B cell (primary cell): ENCODE measurements around the gene MTHFD1L. TPM values are rescaled to one million over a fixed set of nuclear protein-coding genes. Genes with fewer than 3 reads are reported as not detected.

Experiments
- ATAC-seq: fragments of 200-7000 bp; cut with Tn5 transposase; one replicate; pipeline ENCODE4 v1.10.0; 2021; ENCODE audit warnings: low read depth, mild to moderate bottlenecking, moderate number of reproducible peaks, moderate library complexity
- CTCF ChIA-PET: fragments of 350-600 bp; sonication (Branson Sonifier 250); formaldehyde crosslinking; loops from one replicate; lab custom pipeline; 2021; ENCODE audit warnings: antibody characterized with exemption, inconsistent platforms; lab: Charles Lee
- POLR2A ChIA-PET: fragments of 350-600 bp; sonication (Branson Sonifier 250); formaldehyde crosslinking; loops from one replicate; lab custom pipeline; 2021; ENCODE audit warnings: antibody characterized with exemption; lab: Charles Lee
- DNase-seq: peaks from one replicate; pipeline ENCODE4 v3.0.0; 2013
- H2AFZ ChIP-seq: 2 replicates; pipeline ENCODE4 v1.6.1; 2012; ENCODE audit warnings: mild to moderate bottlenecking, low read depth, low read length; ENCODE audit not compliant: insufficient read depth, poor library complexity, severe bottlenecking
- H3K27ac ChIP-seq, 2 donors: 1 replicate in 1 of 2; 2 replicates in 1 of 2; pipeline ENCODE4 v1.5.1; 2012 to 2013; ENCODE audit warnings: low read length in 2 of 2, mild to moderate bottlenecking in 2 of 2, moderate library complexity in 1 of 2
- H3K27me3 ChIP-seq, 4 experiments: fragments of 200-600 bp in 1 of 4; sonication (generic) in 1 of 4; replicated peaks in 1 of 4; 1 replicate in 2 of 4; 2 replicates in 2 of 4; pipeline versions ENCODE4 v1.6.1 to v1.7.0; 2013 to 2016; ENCODE audit warnings: low read length in 3 of 4, mild to moderate bottlenecking in 2 of 4, mixed read lengths in 1 of 4, moderate library complexity in 1 of 4; ENCODE audit not compliant: insufficient read depth in 4 of 4, control insufficient read depth in 3 of 4; ENCODE audit errors: control extremely low read depth in 1 of 4
- H3K36me3 ChIP-seq, 2 experiments: replicated peaks in 1 of 2; 1 replicate in 1 of 2; 2 replicates in 1 of 2; pipeline versions ENCODE4 v1.6.1 to v1.7.1; 2013; ENCODE audit warnings: low read length in 1 of 2; ENCODE audit not compliant: insufficient read depth in 2 of 2, control insufficient read depth in 1 of 2; ENCODE audit errors: control extremely low read depth in 1 of 2, extremely low read depth in 1 of 2
- H3K4me1 ChIP-seq, 2 donors: fragments of 200-600 bp in 1 of 2; sonication (generic) in 1 of 2; 1 replicate in 1 of 2; 2 replicates in 1 of 2; pipeline versions ENCODE4 v1.5.1 to v1.6.1; 2013 to 2017; ENCODE audit warnings: low read length in 2 of 2; ENCODE audit not compliant: control insufficient read depth in 2 of 2, insufficient read depth in 2 of 2
- H3K4me2 ChIP-seq: replicated peaks from 2 replicates; pipeline ENCODE3; 2012; ENCODE audit warnings: mild to moderate bottlenecking, low read depth, low read length; ENCODE audit not compliant: poor library complexity, severe bottlenecking
- H3K4me3 ChIP-seq, 5 experiments: fragments of 200-600 bp in 1 of 5; sonication (generic) in 1 of 5; 1 replicate in 3 of 5; 2 replicates in 2 of 5; pipeline versions ENCODE4 v1.5.1 to v1.7.0; 2011 to 2016; ENCODE audit warnings: low read length in 4 of 5, mild to moderate bottlenecking in 4 of 5, low read depth in 2 of 5, control low read depth in 1 of 5, moderate library complexity in 1 of 5; ENCODE audit not compliant: insufficient read depth in 1 of 5; ENCODE audit errors: control extremely low read depth in 1 of 5, extremely low read depth in 1 of 5
- H3K79me2 ChIP-seq: fragments of 200-600 bp; sonication (generic); one replicate; pipeline ENCODE4 v1.6.0; 2016; ENCODE audit warnings: low read length; ENCODE audit not compliant: control insufficient read depth, insufficient read depth
- H3K9ac ChIP-seq: fragments of 200-600 bp; sonication (generic); 2 replicates; pipeline ENCODE4 v1.6.1; 2017; ENCODE audit warnings: mild to moderate bottlenecking, low read length, moderate library complexity
- H3K9me3 ChIP-seq, 3 donors: one replicate each; pipeline versions ENCODE4 v1.6.1 to v1.7.1; 2013; ENCODE audit warnings: low read length in 2 of 3; ENCODE audit not compliant: control insufficient read depth in 2 of 3, insufficient read depth in 1 of 3; ENCODE audit errors: control extremely low read depth in 1 of 3
- H4K20me1 ChIP-seq: 2 replicates; pipeline ENCODE4 v1.6.0; 2012; ENCODE audit warnings: mild to moderate bottlenecking, low read length; ENCODE audit not compliant: insufficient read depth, control insufficient read depth, poor library complexity, severe bottlenecking
- H3K27ac Mint-ChIP-seq: one replicate; pipeline ENCODE4 v1.8.0; 2021; ENCODE audit warnings: mixed read lengths
- H3K27me3 Mint-ChIP-seq: one replicate; pipeline ENCODE4 v1.8.0; 2021; ENCODE audit warnings: mixed read lengths
- H3K4me1 Mint-ChIP-seq: one replicate; pipeline ENCODE4 v1.8.0; 2021; ENCODE audit warnings: mixed read lengths
- H3K4me3 Mint-ChIP-seq: one replicate; pipeline ENCODE4 v1.8.0; 2021; ENCODE audit warnings: mixed read lengths
- H3K9me3 Mint-ChIP-seq: one replicate; pipeline ENCODE4 v1.8.0; 2022; ENCODE audit warnings: mixed read lengths; ENCODE audit not compliant: insufficient read depth
- EZH2 ChIP-seq: IDR thresholded peaks from 2 replicates; pipeline ENCODE4 v1.6.1; 2012; ENCODE audit warnings: borderline replicate concordance, low read depth, mild to moderate bottlenecking, moderate library complexity, low read length; ENCODE audit not compliant: insufficient read depth, poor library complexity, severe bottlenecking
- WGBS: methylation state at CpG from one replicate; pipeline ENCODE4 v1.1.5; 2013; ENCODE audit warnings: missing lambda C conversion rate; ENCODE audit not compliant: insufficient coverage; 5-methylcytosine and 5-hydroxymethylcytosine counted together
- intact Hi-C: fragments of 100-400 bp; cut with micrococcal nuclease; formaldehyde crosslinking; loops from one replicate; pipeline ENCODE4 v1.10.0; 2022
- polyA plus RNA-seq: library from polyadenylated mRNA; depleted of rRNA; stranded (reverse); fragments of >200 nt; gene quantifications from 2 replicates; pipeline ENCODE4 v1.2.3, GENCODE V29; 2012
- total RNA-seq, 2 donors: library from RNA; stranded (reverse); fragments of 120-200 nt in 1 of 2; gene quantifications; 1 replicate in 1 of 2; 2 replicates in 1 of 2; pipeline versions ENCODE4 v1.2.3 to v1.2.4, GENCODE V29; 2013 to 2022
- TF ChIP-seq, protein P1 (sequence below): fragments of 200-600 bp; IDR thresholded peaks from one replicate; pipeline ENCODE4 v1.8.0; 2022; ENCODE audit warnings: antibody characterized with exemption, mild to moderate bottlenecking

Gene MTHFD1L
- total and polyA plus RNA-seq, 2 donors (not counting 1 experiment from before 2014, with no cell fraction given), result 2.9 to 16.1 TPM

DNA sequence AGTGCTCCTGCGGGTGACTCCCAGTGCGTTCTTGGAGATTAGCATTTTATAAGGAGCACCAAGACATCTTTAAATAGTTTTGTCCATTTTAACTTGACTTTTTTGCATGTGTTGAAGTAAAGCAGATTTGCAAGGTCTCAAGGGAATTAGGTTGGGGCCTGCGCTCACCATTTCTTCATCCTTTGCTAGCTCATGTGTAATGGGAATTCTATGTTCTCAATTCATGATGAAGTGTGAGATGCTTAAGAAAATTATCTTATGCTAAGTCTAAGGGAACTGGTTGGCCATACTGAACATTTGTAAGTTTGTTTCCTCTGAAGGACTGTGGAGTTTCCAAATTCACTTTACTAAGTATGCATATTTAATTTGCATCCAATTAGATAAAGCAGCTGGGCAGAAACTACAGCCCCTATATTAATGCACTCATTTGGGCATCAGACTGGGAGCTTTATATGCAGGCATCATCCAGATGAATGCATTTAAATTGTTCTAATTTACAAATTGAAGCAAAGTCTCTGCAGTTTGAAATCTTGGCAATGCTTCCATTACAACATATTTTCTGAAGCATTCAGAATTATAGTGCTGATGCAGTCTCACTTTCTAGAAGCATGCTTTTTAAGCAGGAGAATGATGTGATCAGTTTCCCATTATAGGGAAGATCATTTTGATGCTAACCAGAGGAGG lies 266.0 kb downstream of the MTHFD1L start:
- no peaks in the 10 kb centered on the region for H3K27me3 Mint-ChIP-seq

DNA sequence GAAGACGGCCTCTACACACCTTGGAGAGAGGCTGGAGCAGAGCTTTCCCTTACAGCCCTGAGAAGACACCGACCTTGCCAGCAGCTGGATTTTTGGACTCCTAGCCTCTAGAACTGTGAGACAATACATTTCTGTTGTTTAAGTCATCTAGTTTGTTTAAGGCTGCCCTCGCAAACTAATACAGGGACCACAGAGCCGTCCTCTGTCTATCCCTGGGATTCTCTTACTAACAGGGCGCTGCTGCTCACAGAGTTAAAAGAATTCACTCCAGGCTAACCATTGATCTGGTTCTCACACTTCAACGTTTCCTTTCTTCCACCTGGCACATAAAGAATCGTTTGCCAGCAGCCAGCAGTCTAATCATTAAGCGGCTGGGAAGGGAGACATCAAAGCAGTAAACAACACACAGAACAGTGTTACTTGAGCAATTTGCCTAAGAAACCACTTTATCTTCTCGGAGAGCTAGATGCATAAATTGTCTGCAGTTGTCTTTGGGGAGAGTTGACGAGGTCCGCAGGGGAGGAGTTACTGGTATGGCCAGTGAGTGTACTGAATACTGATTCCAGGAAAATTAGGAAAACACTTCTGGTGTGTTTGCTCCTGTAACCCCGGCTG lies 270.7 kb downstream of the MTHFD1L start:
- no peaks in the 10 kb centered on the region for H3K4me1 Mint-ChIP-seq
- 80% methylated on average over 7 of the region's 12 CpGs for WGBS
- H2AFZ ChIP-seq, result no peak overlapping the region

More for the DNA sequence above, 266.0 kb downstream of the MTHFD1L start:
- Histone ChIP-seq H3K4me3 (no peak overlapping the region), H3K9me3 (peaks cover 0 to 15% (median 0%) of the 10 kb centered on the region in 3 donors), H3K4me2 (no peak overlapping the region), H3K27ac (no peak overlapping the region), H2AFZ (no peak overlapping the region), H3K79me2 (no peaks in the 10 kb centered on the region), H3K4me1 (no peaks in the 10 kb centered on the region), H3K27me3 (no peaks in the 10 kb centered on the region), H3K36me3 (no peaks in the 10 kb centered on the region), H3K9ac (no peak overlapping the region), H4K20me1 (no peaks in the 10 kb centered on the region)
- intact Hi-C loops, result no loop called here
- peaks cover 10% of the 10 kb centered on the region for H3K4me1 Mint-ChIP-seq
- no peak overlapping the region for H3K27ac Mint-ChIP-seq
- no peak overlapping the region for H3K4me3 Mint-ChIP-seq
- H3K9me3 Mint-ChIP-seq, result peaks cover 4% of the 10 kb centered on the region
- ATAC-seq, result no peak
- ChIA-PET CTCF (no interaction called here), POLR2A (no interaction called here)
- WGBS, result no CpG with 5 or more reads among the region's 3 CpGs
- no peak for TF ChIP-seq EZH2
- TF ChIP-seq, protein P1, sequence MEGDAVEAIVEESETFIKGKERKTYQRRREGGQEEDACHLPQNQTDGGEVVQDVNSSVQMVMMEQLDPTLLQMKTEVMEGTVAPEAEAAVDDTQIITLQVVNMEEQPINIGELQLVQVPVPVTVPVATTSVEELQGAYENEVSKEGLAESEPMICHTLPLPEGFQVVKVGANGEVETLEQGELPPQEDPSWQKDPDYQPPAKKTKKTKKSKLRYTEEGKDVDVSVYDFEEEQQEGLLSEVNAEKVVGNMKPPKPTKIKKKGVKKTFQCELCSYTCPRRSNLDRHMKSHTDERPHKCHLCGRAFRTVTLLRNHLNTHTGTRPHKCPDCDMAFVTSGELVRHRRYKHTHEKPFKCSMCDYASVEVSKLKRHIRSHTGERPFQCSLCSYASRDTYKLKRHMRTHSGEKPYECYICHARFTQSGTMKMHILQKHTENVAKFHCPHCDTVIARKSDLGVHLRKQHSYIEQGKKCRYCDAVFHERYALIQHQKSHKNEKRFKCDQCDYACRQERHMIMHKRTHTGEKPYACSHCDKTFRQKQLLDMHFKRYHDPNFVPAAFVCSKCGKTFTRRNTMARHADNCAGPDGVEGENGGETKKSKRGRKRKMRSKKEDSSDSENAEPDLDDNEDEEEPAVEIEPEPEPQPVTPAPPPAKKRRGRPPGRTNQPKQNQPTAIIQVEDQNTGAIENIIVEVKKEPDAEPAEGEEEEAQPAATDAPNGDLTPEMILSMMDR, result no peak
- no peak for DNase-seq

More for the DNA sequence above, 270.7 kb downstream of the MTHFD1L start:
- Mint-ChIP-seq H3K27ac (no peak overlapping the region), H3K4me3 (no peak overlapping the region), H3K27me3 (peaks cover 3% of the 10 kb centered on the region), H3K9me3 (no peaks in the 10 kb centered on the region)
- no peaks in the 10 kb centered on the region for H3K27me3 ChIP-seq
- no peak for TF ChIP-seq EZH2
- TF ChIP-seq, protein P1, result no peak
- no peaks in the 10 kb centered on the region for H3K79me2 ChIP-seq
- no peak overlapping the region for H3K4me2 ChIP-seq
- no peak overlapping the region for H3K4me3 ChIP-seq
- no peaks in the 10 kb centered on the region for H3K36me3 ChIP-seq
- ATAC-seq, result no peak
- no peak for DNase-seq
- no peaks in the 10 kb centered on the region for H4K20me1 ChIP-seq
- no peak overlapping the region for H3K9ac ChIP-seq
- ChIA-PET POLR2A (no interaction called here), CTCF (no interaction called here)
- H3K4me1 ChIP-seq, result no peaks in the 10 kb centered on the region
- H3K27ac ChIP-seq, result no peak overlapping the region
- intact Hi-C loops, result no loop called here
- peaks cover 0 to 18% (median 0%) of the 10 kb centered on the region in 3 donors for H3K9me3 ChIP-seq
